ENCODE measurements around the gene ITGB2.

Gene ITGB2

GRCh38 chr21:44920694-44921604 lies at the start of gene ITGB2:
Gene ITGB2, minus strand, starts transcription at chr21:44920899. Its CDS starts 10,117 bp downstream, at chr21:44910782.
- DNase-seq, result no peak

- DNase-seq, result no peak
These were observed 49.4 kb upstream of the ITGB2 start for GRCh38 chr21:44969931-44970755.

DNA sequence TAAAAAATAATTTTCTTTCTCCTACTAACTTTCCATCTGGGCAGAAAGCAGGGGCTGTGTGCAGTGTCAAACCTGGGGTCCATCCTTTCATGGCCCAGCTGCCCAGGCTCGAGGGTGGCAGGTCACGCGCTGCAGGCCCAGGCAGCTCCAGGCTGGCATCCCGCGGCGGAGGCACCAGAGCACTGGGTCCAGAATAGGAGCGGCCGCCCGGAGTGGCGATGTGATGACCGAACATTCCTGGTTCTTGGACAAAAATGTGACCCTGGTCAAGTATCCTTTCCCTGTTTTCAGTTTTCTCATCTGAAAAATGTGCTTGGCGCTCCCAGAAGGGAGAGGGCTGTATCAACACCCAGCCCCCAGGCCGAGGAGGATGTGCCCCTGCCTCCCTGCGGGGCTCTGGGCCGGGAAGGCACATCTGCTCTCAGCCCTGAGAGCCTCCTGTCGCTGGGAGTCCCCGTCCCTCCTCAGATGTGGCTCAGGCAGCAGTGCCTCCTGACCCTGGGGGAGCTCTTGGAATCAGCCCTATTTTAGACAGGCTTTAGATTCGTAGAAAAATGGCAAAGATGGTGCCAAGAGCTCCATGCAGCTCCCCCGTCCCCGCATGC lies 48.5 kb upstream of the ITGB2 start:
- no peak for DNase-seq

DNA sequence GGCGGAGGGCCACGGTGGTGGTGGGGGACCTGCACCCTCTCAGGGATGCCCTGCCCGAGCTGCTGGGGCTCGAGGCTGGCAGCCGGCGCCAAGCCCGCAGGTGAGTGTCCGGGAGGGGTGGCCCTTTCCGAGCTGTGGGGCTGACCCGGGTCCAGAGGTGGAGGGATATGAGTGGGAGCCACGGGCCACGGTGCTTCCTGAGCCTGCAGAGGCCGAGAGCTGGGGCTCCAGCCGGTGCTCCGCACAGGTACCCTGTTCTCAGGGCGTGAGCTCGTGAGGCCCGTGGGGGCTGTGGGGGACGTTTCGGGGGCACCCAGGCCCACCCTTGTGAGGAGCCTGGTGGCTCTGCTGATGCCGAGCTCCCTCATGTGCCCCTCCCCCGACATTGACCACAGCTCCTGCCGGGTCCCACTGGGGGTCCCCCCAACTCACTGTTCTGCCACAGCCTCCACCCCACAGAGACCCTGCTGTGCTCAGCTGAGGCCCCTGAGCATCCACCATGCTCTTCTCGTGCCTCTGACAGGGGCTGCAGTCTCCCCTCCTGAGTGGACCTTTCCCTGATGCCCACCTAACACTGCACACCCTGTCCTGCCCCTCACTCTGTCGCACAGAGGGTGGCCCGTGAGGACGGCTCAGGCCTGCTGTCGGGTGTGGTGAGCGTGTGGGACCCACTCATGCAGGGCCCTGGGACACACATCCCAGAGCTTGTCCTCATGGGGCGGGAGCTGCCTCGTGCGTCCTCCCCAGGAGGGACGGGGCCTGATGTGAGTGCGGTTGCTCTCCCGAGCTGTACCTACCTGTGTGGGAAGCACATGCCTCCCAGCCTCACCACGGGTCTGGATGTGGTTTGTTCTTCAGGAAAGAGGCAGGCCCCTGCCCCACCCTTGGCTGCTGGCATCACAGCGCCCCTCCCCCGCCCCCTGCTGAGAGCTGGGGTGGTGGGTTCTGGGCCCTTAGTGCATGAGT lies 46.7 kb upstream of the ITGB2 start:
- DNase-seq, result no peak

DNA sequence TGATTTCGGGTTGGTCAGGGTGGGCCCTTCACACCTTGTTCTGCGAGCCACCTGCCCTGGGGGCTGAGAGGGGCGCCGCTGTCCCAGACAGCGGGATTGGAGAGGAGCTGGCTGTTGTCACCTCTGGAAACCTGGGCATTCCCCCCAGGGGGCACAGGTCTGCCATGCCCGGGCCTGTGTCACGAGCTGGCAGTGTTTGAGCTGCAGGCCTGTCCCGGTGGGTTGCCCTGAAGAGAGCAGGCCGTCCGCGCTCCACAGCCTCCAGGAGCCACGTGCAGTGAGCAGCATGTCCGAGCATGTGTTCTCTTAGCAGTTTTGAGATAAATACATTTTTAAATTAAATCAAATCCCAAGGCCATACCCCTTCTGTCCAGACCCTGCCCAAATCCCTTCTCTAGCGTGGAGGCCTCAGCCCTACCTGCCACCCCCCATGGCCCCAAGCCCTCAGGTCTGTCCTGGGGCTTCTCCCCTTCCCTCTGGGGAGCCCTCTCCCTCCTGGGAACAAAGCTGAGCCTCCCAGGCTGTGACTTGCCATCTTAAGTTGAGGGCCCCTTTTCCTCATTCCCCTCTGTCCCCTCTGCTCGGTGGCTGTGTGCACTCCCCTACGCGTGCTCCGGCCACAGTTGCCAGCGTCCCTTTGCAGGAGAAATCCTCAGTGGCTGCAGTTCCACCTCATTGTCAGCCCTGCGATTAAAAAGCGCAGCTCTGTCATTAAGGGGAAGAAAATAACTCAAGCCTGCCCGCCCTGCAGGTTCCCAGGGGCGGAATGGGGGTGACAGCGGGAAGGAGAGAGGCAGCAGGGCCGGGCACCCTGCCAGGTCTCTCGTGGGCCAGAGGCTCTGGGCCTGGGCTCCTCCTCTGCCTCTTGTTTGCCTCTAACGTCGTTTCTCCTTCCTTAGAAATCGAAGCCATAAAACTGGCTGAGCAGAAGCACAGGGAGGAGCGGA lies 45.7 kb upstream of the ITGB2 start:
- no peak for DNase-seq

GRCh38 chr21:44965251-44966022 lies 44.7 kb upstream of the ITGB2 start:
- no peak for DNase-seq

DNA sequence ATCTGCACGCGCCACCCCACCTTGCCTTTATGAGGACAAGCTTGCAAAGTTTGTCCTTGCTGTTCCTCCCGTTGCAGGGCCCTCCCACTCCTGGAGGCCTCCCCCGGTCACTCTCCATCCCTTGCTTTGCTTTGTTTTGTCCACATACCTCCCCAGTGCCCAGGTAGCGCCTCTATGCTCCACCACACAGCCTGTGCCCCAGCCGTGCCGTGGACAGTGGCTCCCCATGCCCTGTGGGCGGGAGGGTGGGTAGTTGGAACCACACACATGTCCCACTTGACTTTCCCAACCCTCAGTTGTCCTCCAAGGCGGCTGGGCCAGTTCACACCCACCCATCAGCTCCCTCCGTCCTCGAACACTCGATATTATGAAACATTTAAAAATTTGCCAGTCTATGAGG lies 43.7 kb upstream of the ITGB2 start:
- DNase-seq, result no peak

DNA sequence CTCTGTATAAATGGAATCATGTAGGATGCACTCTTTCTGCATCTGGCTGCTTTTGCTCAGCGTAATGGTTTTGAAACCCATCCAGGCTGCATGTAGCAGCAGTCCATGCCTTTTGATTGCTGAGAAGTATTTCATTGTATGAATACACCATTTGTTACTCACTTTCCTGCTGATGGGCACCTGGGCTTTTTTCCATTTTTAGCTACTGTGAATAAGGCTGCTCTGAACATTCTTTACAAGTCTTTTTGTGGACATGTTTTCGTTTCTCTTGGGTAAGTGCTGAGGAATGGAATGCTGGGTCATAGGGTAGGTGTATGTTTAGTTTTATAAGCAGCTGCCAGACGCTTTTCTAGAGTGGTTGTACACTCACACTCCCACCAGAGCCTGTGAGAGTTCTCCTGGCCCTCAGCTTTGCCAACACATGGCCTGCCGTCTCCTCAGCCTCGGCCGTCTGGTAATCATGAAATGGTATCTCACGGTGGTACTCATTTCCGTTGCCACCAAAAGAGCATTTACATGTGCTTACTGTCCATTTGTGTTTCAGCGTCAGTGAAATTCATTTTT lies 41.8 kb upstream of the ITGB2 start:
- DNase-seq, result no peak

GRCh38 chr21:44960141-44961092 lies 39.7 kb upstream of the ITGB2 start:
- no peak for DNase-seq

- DNase-seq, result no peak
These were observed 38.8 kb upstream of the ITGB2 start for GRCh38 chr21:44959376-44960091.

GRCh38 chr21:44958471-44959191 lies 37.9 kb upstream of the ITGB2 start:
- no peak for DNase-seq

DNA sequence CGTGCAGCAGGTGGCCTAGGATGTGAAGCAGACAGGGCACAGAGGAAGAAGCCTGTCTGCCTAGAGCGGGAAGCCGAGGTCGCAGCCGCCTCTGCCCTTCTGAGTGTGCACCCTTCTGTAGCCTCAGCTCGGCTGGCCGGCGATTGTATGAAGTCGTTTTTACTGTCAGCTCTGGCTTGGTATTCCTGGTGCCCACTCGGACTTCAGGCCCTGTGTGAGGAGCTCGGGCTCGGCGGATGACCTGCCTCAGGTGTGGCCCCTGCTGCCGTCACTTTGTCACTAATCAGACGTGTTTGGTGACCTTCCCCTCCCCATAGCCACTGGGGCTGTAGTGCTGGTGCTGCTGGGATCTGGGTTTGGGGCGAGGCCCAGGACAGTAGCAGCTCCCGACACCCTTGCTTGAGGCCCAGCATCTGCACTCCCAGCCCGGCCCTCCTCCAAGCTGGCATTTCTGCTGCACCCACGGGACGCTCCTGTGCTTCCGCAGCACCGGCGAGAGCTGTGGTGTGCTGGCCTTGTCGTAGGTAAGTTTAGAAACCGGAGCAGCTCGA lies 37.3 kb upstream of the ITGB2 start:
- no peak for DNase-seq

DNA sequence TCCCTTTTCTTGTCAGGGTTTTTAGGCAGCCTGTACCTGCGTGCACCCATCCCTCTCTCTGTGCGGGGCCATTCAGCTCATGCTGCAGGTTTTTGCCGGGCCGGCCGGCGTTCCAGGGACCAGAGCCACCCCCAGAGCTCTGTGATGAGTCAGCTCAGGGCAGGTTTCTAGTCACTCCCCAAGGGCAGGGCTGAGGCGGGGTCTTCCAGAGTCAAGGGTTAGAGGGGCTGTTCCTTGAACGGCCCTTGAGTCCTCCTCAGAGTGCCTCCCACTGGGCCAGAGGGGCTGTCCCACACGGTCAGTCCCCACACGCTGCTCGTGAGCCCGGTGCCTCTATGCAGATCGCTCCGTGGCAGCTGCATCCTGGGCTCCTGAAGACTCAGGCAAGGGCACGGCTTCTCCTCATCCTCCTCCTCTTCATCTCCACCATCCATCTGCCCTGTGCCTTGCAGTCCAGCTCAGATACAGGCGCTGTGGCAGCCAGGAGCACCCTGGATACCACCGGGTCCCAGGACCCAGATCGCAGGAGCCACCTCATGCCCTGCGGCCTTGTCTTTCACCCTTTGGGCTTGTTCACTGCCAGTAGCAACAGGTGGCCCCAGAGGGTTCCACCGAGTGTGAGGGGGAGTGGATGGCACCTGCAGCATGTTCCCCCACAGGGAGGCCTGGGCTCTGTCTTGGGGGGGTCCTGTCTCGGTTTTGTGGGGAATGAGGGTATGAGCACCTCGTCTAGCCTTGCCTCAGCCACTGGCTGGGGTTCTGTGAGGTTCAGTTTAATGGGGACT lies 36.5 kb upstream of the ITGB2 start:
- DNase-seq, result no peak

GRCh38 chr21:44956356-44957046 lies 35.8 kb upstream of the ITGB2 start:
- DNase-seq, result no peak

GRCh38 chr21:44955798-44956175 lies 35.1 kb upstream of the ITGB2 start:
- DNase-seq, result no peak

All from NCI-H2029 treated with DMSO at 0.1 percent for 48 hours (cell line).